ENCODE data around the gene RNF225.

GRCh38 chr19:58428617-58429016 is 33.2 kb downstream of the RNF225 start:
- TF ChIP-seq POLR2A (IDR thresholded peaks at IDR 0.05) (no peak), CTCF (IDR thresholded peaks at IDR 0.05) (no peak)
